ENCODE data around the gene EED.

EED gene

DNA sequence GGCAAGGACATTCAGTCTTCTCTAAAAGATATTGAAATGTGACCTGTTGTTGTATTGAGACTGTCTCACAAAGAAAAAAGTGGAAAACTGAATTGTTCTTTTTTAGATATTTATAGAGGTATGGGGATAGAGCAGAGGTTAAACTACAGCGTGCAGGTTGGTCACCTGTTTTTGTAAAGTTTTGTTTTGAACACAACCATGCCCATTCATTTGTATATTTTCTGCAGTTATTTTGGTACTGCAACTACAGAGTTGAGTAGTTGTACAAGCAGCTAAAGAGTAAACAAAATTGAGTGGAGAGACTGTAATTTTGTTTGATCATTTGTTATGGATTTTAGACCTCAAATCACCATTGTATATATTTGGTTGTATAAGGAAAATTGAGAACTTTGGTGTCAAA is 11.3 kb downstream of the EED start:
- H3K36me3 ChIP-seq (ENCODE audit: control insufficient read depth, insufficient read depth, low read length), result peaks cover 3% of the 10 kb centered on the region; the same call in 1 of the 2 replicates
- H3K27me3 ChIP-seq (replicated peaks; ENCODE audit: control insufficient read depth, insufficient read depth, low read length), result no peaks in the 10 kb centered on the region
- TF ChIP-seq CTCF (IDR thresholded peaks at IDR 0.05; ENCODE audit: insufficient read depth, low read length, poor library complexity, severe bottlenecking), result no peak
- H3K4me3 ChIP-seq (replicated peaks; ENCODE audit: low read depth, low read length), result peak overlapping the region; percentile 23; the same call in 1 of the 2 replicates
- DNase-seq (ENCODE audit: extremely low read depth, insufficient read length), result peak; percentile 34

DNA sequence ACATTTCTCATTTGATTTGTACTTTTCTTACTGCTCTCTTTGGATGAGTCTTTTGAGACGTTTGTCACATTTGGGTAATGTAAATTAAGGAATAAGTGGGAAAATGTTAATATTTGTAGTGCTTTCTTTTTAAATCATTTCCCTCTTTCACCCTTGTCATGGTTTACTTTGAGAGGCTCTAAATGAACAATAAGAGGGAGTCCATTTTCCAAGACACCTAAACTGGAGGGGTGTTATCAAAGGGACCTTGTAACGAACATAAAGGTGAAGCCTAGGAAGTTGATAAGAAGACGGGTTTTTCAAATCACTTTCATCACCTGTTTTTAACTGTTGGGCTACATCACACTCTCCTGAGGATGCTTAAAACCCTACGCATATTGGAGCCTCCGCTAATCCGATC is 12.1 kb downstream of the EED start:
- Histone ChIP-seq H3K4me3 (replicated peaks; ENCODE audit: low read depth, low read length) (no peak overlapping the region), H3K36me3 (ENCODE audit: control insufficient read depth, insufficient read depth, low read length) (peaks cover 9% of the 10 kb centered on the region), H3K27me3 (replicated peaks; ENCODE audit: control insufficient read depth, insufficient read depth, low read length) (no peaks in the 10 kb centered on the region)
- no peak for TF ChIP-seq CTCF (IDR thresholded peaks at IDR 0.05; ENCODE audit: insufficient read depth, low read length, poor library complexity, severe bottlenecking)
- no peak for DNase-seq (ENCODE audit: extremely low read depth, insufficient read length)

DNA sequence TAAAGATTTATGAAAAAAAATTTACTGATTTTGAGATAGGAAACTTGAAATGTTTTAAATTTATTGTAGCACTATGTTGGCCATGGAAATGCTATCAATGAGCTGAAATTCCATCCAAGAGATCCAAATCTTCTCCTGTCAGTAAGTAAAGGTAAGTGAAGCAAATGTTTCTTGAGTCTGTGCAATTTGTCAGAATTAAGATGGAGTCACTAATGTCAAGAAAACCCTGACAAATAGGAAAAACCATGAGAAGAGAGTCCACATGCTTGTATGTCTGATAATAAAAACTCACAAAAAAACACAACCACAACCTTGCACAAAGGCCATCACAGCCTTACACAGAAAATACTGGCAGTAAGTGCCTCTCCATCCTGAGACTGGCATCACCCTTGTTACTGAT is 12.9 kb downstream of the EED start:
- H3K4me3 ChIP-seq (replicated peaks; ENCODE audit: low read depth, low read length), result no peak overlapping the region
- no peaks in the 10 kb centered on the region for H3K27me3 ChIP-seq (replicated peaks; ENCODE audit: control insufficient read depth, insufficient read depth, low read length)
- peaks cover 11% of the 10 kb centered on the region for H3K36me3 ChIP-seq (ENCODE audit: control insufficient read depth, insufficient read depth, low read length)
- no peak for DNase-seq (ENCODE audit: extremely low read depth, insufficient read length)
- no peak for TF ChIP-seq CTCF (IDR thresholded peaks at IDR 0.05; ENCODE audit: insufficient read depth, low read length, poor library complexity, severe bottlenecking)

DNA sequence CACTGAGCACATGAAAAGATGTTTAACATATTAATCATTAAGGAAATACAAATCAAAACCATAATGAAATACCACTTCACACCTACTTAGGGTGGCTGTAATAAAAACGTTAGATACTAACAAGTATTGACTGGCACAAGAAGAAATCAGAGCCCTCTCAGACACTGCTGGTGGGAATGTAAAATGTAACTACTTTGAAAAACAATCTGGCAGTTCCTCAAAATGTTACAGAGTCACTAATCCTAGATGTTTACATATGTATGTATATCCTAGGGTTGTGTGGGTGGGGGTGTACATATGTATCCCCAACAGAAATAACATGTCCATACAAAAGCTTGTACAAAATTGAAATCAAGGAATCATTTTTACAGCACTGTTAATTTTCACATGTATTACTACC is 15.2 kb downstream of the EED start:
- no peak for DNase-seq (ENCODE audit: extremely low read depth, insufficient read length)
- Histone ChIP-seq H3K27me3 (replicated peaks; ENCODE audit: control insufficient read depth, insufficient read depth, low read length) (no peaks in the 10 kb centered on the region), H3K4me3 (replicated peaks; ENCODE audit: low read depth, low read length) (no peak overlapping the region), H3K36me3 (ENCODE audit: control insufficient read depth, insufficient read depth, low read length) (peaks cover 12% of the 10 kb centered on the region)
- TF ChIP-seq CTCF (IDR thresholded peaks at IDR 0.05; ENCODE audit: insufficient read depth, low read length, poor library complexity, severe bottlenecking), result no peak

DNA sequence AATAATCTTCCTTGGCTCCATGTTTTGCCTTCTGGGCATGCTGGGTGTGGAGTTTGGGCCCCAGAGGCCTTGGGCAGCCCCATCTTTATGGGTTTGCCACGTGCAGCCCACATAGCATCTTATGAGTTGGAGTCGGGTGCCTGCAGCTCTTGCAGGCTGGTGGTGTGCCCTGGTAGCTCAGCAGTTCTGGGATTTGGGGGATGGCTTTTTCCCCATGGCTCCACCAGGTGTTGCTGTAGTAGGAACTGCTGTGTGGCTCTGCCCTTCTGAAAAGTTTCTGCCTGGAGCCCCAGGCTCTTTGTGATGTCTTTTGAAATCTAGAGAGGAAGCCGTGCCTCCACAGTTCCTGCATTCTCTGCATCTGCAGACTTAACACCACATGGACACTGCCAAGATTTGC is 16.8 kb downstream of the EED start:
- Histone ChIP-seq H3K4me3 (replicated peaks; ENCODE audit: low read depth, low read length) (no peak overlapping the region), H3K36me3 (ENCODE audit: control insufficient read depth, insufficient read depth, low read length) (peaks cover 12% of the 10 kb centered on the region), H3K27me3 (replicated peaks; ENCODE audit: control insufficient read depth, insufficient read depth, low read length) (no peaks in the 10 kb centered on the region)
- no peak for TF ChIP-seq CTCF (IDR thresholded peaks at IDR 0.05; ENCODE audit: insufficient read depth, low read length, poor library complexity, severe bottlenecking)
- DNase-seq (ENCODE audit: extremely low read depth, insufficient read length), result no peak

GRCh38 chr11:86262387-86262786 is 17.8 kb downstream of the EED start:
- no peak for TF ChIP-seq CTCF (IDR thresholded peaks at IDR 0.05; ENCODE audit: insufficient read depth, low read length, poor library complexity, severe bottlenecking)
- Histone ChIP-seq H3K36me3 (ENCODE audit: control insufficient read depth, insufficient read depth, low read length) (peaks cover 12% of the 10 kb centered on the region), H3K4me3 (replicated peaks; ENCODE audit: low read depth, low read length) (no peak overlapping the region), H3K27me3 (replicated peaks; ENCODE audit: control insufficient read depth, insufficient read depth, low read length) (no peaks in the 10 kb centered on the region)
- no peak for DNase-seq (ENCODE audit: extremely low read depth, insufficient read length)

Measured in GM06990 (cell line).